HepG2 (cell line): Measurements from ENCODE around the gene ULK4. TPM values are rescaled to one million over a fixed set of nuclear protein-coding genes. Genes with fewer than 3 reads are reported as not detected.

Source experiments
- ADNP ChIP-seq: sonication (generic); formaldehyde crosslinking; IDR thresholded peaks from 2 replicates; pipeline ENCODE4 v1.4.0; 2020; ENCODE audit warnings: missing genetic modification reagents
- CHCHD3 ChIP-seq: sonication (generic); formaldehyde crosslinking; IDR thresholded peaks from 2 replicates; pipeline ENCODE4 v1.8.0; 2022; ENCODE audit warnings: mild to moderate bottlenecking, missing genetic modification reagents, moderate library complexity
- HMG20A ChIP-seq: IDR thresholded peaks from 2 replicates; pipeline ENCODE4 v1.6.1; 2016; ENCODE audit warnings: borderline replicate concordance
- KDM3A ChIP-seq: IDR thresholded peaks from 2 replicates; pipeline ENCODE4 v1.6.1; 2018; ENCODE audit warnings: low read depth, missing compliant biosample characterization
- KDM5B ChIP-seq: sonication (generic); formaldehyde crosslinking; IDR thresholded peaks from 2 replicates; pipeline ENCODE4 v1.4.0; 2020; ENCODE audit warnings: missing genetic modification reagents, mild to moderate bottlenecking, borderline replicate concordance
- KLF13 ChIP-seq: sonication (generic); formaldehyde crosslinking; IDR thresholded peaks from 2 replicates; pipeline ENCODE4 v1.4.0; 2020; ENCODE audit warnings: mild to moderate bottlenecking, missing genetic modification reagents
- NFKBIZ ChIP-seq: IDR thresholded peaks from 2 replicates; pipeline ENCODE4 v1.6.1; 2018; ENCODE audit warnings: missing genetic modification reagents, missing compliant biosample characterization
- NRL ChIP-seq: sonication (generic); formaldehyde crosslinking; IDR thresholded peaks from 2 replicates; pipeline ENCODE4 v1.5.0; 2020; ENCODE audit warnings: missing genetic modification reagents, mild to moderate bottlenecking, moderate library complexity, borderline replicate concordance
- SMAD9 ChIP-seq: sonication (generic); formaldehyde crosslinking; IDR thresholded peaks from 2 replicates; pipeline ENCODE4 v1.5.1; 2020; ENCODE audit warnings: mild to moderate bottlenecking, missing genetic modification reagents
- SP5 ChIP-seq: IDR thresholded peaks from 2 replicates; pipeline ENCODE4 v1.6.1; 2016; ENCODE audit warnings: low read depth, borderline replicate concordance
- TAF15 ChIP-seq: fragments of 200-400 bp; formaldehyde crosslinking; IDR thresholded peaks from one replicate; pipeline ENCODE4 v1.6.1; 2018; ENCODE audit warnings: mild to moderate bottlenecking, low read depth, low read length; ENCODE audit not compliant: poor library complexity, severe bottlenecking
- ZMYM2 ChIP-seq: sonication (generic); formaldehyde crosslinking; IDR thresholded peaks from 2 replicates; pipeline ENCODE4 v1.8.0; 2022; ENCODE audit warnings: mild to moderate bottlenecking, missing genetic modification reagents
- ZNF441 ChIP-seq: sonication (generic); formaldehyde crosslinking; IDR thresholded peaks from 2 replicates; pipeline ENCODE4 v1.7.0; 2021; ENCODE audit warnings: missing genetic modification reagents, borderline replicate concordance
- polyA plus RNA-seq, 8 experiments: library from polyadenylated mRNA; depleted of rRNA in 3 of 8; stranded (reverse) in 7 of 8; unstranded in 1 of 8; fragments of >200 nt; fragmentation: Illumina TruSeq in 4 of 8; extraction: Trizol in 4 of 8; gene quantifications; 2 replicates each; pipeline versions ENCODE4 v1.2.1 to v1.2.3, GENCODE V29; 2011 to 2016; ENCODE audit warnings: low read depth in 4 of 8, missing spikeins in 1 of 8, mixed read lengths in 1 of 8; ENCODE audit not compliant: insufficient read depth in 1 of 8
- total RNA-seq, 5 experiments: library from RNA; depleted of rRNA; stranded (reverse); fragments of >200 nt; fragmentation: Illumina TruSeq; extraction: Trizol; gene quantifications; 2 replicates each; pipeline ENCODE4 v1.2.3, GENCODE V29; 2016; ENCODE audit warnings: low read depth in 1 of 5
- TF ChIP-seq, protein P1 (sequence below): sonication (generic); formaldehyde crosslinking; IDR thresholded peaks from 2 replicates; pipeline ENCODE4 v1.4.0; 2020; ENCODE audit warnings: mild to moderate bottlenecking, missing genetic modification reagents
- TF ChIP-seq, protein P2 (sequence below): sonication (generic); formaldehyde crosslinking; IDR thresholded peaks from 2 replicates; pipeline ENCODE4; 2020; ENCODE audit warnings: missing genetic modification reagents, mild to moderate bottlenecking, borderline replicate concordance
- TF ChIP-seq, protein P3 (sequence below): sonication (generic); formaldehyde crosslinking; IDR thresholded peaks from 2 replicates; pipeline ENCODE4 v1.5.0; 2020; ENCODE audit warnings: mild to moderate bottlenecking, missing genetic modification reagents, borderline replicate concordance

Gene ULK4
- total and polyA plus RNA-seq, 2 of the 13 experiments (the other 11 are each of a cell fraction or from before 2014, with no cell fraction given), result 6.7 to 11.8 TPM

DNA sequence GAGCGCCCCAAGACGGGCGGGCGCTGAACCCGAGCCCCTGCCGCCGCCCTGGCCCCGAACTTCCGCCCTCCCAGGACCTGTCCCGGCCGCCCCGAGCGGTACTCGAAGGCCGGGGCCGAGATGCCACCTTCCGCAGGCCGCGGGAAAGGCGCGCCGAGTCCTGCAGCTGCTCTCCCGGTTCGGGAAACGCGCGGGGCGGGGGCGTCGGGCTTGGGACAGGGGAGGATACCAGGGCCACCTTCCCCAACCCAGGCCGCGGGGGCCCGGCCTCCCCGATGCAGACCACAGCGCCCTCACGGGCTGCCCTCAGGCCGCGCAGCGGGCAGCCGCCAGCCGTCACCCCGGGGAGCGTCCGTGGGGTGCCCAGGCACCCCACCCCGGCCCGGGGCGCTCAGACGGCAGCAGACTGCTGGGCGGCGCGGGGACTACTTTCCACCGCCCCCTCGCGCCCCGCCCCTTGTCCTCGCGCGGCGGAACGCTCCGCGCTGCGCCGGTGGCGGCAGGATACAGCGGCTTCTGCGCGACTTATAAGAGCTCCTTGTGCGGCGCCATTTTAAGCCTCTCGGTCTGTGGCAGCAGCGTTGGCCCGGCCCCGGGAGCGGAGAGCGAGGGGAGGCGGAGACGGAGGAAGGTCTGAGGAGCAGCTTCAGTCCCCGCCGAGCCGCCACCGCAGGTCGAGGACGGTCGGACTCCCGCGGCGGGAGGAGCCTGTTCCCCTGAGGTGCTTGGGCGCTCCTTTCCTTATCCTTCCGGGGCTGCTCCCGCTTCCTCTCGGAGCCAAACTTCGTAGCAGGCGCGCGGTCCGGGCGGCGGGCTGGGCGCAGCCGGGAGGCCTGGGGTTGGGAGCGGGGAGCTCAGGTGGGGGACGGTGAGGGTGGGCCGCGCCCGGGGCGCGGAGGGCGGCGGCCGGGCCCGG is 762.7 kb downstream of the ULK4 start, which contains the start of gene CTNNB1 (continued):
- TF ChIP-seq, protein P1, sequence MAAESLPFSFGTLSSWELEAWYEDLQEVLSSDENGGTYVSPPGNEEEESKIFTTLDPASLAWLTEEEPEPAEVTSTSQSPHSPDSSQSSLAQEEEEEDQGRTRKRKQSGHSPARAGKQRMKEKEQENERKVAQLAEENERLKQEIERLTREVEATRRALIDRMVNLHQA (CRISPR knock-in tag), result no peak
- TF ChIP-seq KLF13 (no peak), SP5 (CRISPR knock-in tag) (peak; percentile 93), ADNP (CRISPR knock-in tag) (no peak), ZMYM2 (no peak), CHCHD3 (CRISPR knock-in tag) (peak; percentile 89), NRL (peak; percentile 80; the same call in 1 of the 2 replicates), KDM3A (peak; percentile 89; the same call in 1 of the 2 replicates), ZNF441 (CRISPR knock-in tag) (peak; percentile 93), NFKBIZ (CRISPR knock-in tag) (peak; percentile 96), SMAD9 (CRISPR knock-in tag) (peak; percentile 93), HMG20A (peak; percentile 58; the same call in 1 of the 2 replicates), TAF15 (no peak), KDM5B (CRISPR knock-in tag) (peak; percentile 68; the same call in 1 of the 2 replicates)
- TF ChIP-seq, protein P2, sequence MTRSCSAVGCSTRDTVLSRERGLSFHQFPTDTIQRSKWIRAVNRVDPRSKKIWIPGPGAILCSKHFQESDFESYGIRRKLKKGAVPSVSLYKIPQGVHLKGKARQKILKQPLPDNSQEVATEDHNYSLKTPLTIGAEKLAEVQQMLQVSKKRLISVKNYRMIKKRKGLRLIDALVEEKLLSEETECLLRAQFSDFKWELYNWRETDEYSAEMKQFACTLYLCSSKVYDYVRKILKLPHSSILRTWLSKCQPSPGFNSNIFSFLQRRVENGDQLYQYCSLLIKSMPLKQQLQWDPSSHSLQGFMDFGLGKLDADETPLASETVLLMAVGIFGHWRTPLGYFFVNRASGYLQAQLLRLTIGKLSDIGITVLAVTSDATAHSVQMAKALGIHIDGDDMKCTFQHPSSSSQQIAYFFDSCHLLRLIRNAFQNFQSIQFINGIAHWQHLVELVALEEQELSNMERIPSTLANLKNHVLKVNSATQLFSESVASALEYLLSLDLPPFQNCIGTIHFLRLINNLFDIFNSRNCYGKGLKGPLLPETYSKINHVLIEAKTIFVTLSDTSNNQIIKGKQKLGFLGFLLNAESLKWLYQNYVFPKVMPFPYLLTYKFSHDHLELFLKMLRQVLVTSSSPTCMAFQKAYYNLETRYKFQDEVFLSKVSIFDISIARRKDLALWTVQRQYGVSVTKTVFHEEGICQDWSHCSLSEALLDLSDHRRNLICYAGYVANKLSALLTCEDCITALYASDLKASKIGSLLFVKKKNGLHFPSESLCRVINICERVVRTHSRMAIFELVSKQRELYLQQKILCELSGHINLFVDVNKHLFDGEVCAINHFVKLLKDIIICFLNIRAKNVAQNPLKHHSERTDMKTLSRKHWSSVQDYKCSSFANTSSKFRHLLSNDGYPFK (CRISPR knock-in tag), result peak; percentile 73; the same call in 1 of the 2 replicates
- TF ChIP-seq, protein P3, sequence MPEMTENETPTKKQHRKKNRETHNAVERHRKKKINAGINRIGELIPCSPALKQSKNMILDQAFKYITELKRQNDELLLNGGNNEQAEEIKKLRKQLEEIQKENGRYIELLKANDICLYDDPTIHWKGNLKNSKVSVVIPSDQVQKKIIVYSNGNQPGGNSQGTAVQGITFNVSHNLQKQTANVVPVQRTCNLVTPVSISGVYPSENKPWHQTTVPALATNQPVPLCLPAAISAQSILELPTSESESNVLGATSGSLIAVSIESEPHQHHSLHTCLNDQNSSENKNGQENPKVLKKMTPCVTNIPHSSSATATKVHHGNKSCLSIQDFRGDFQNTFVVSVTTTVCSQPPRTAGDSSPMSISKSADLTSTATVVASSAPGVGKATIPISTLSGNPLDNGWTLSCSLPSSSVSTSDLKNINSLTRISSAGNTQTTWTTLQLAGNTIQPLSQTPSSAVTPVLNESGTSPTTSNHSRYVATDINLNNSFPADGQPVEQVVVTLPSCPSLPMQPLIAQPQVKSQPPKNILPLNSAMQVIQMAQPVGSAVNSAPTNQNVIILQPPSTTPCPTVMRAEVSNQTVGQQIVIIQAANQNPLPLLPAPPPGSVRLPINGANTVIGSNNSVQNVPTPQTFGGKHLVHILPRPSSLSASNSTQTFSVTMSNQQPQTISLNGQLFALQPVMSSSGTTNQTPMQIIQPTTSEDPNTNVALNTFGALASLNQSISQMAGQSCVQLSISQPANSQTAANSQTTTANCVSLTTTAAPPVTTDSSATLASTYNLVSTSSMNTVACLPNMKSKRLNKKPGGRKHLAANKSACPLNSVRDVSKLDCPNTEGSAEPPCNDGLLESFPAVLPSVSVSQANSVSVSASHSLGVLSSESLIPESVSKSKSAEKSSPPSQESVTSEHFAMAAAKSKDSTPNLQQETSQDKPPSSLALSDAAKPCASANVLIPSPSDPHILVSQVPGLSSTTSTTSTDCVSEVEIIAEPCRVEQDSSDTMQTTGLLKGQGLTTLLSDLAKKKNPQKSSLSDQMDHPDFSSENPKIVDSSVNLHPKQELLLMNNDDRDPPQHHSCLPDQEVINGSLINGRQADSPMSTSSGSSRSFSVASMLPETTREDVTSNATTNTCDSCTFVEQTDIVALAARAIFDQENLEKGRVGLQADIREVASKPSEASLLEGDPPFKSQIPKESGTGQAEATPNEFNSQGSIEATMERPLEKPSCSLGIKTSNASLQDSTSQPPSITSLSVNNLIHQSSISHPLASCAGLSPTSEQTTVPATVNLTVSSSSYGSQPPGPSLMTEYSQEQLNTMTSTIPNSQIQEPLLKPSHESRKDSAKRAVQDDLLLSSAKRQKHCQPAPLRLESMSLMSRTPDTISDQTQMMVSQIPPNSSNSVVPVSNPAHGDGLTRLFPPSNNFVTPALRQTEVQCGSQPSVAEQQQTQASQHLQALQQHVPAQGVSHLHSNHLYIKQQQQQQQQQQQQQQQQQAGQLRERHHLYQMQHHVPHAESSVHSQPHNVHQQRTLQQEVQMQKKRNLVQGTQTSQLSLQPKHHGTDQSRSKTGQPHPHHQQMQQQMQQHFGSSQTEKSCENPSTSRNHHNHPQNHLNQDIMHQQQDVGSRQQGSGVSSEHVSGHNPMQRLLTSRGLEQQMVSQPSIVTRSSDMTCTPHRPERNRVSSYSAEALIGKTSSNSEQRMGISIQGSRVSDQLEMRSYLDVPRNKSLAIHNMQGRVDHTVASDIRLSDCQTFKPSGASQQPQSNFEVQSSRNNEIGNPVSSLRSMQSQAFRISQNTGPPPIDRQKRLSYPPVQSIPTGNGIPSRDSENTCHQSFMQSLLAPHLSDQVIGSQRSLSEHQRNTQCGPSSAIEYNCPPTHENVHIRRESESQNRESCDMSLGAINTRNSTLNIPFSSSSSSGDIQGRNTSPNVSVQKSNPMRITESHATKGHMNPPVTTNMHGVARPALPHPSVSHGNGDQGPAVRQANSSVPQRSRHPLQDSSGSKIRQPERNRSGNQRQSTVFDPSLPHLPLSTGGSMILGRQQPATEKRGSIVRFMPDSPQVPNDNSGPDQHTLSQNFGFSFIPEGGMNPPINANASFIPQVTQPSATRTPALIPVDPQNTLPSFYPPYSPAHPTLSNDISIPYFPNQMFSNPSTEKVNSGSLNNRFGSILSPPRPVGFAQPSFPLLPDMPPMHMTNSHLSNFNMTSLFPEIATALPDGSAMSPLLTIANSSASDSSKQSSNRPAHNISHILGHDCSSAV, result no peak
